ENCODE results near the gene ERLIN1.

Gene ERLIN1

DNA sequence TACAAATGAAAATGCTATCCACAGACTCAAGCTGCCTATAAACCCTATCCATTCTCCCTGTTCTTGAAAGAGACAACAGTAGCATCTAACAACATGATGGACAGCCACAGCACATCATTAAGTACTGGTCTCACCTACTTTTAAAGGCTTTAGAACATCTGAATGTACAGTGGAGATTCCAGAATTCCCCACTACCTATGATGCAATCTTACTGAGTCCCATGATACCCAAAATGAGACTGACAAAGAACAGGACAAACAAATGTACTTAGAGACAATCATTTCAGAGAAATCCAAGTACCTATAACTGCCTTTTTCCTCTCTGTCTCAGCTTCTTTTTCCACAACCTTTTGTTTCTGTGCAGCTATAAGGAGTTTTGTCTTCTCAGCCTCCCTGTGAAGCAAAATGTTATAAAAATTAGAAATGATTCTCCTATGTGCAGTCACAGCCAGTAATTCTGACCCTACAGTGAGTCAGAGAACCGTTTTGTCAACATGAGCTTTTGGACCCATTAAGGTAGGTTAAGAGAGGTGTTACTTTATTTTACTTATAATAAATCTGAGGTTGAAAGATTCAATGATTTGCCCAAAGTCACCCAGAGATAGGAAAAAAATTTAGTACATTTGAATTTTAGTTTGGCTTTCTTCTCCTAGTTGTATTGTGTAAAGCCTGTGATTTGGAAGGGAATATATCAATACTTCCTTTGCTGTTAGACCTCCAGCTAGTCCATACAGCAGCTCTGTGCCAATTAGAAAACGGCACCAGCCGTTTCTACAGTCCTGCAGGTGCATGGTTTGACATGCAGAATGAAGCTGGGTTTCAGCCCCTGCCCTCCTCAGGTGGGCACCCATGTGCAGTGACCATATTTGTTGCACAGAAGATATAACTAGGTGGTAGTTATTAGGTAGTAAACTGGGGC is 21.9 kb downstream of the ERLIN1 start:
- TF ChIP-seq, protein P1, sequence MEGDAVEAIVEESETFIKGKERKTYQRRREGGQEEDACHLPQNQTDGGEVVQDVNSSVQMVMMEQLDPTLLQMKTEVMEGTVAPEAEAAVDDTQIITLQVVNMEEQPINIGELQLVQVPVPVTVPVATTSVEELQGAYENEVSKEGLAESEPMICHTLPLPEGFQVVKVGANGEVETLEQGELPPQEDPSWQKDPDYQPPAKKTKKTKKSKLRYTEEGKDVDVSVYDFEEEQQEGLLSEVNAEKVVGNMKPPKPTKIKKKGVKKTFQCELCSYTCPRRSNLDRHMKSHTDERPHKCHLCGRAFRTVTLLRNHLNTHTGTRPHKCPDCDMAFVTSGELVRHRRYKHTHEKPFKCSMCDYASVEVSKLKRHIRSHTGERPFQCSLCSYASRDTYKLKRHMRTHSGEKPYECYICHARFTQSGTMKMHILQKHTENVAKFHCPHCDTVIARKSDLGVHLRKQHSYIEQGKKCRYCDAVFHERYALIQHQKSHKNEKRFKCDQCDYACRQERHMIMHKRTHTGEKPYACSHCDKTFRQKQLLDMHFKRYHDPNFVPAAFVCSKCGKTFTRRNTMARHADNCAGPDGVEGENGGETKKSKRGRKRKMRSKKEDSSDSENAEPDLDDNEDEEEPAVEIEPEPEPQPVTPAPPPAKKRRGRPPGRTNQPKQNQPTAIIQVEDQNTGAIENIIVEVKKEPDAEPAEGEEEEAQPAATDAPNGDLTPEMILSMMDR (IDR thresholded peaks at IDR 0.05; ENCODE audit: control insufficient read depth, extremely low read depth, insufficient read depth) = no peak
- no peak for DNase-seq (ENCODE audit: low read depth)
- no peak overlapping the region for H3K4me3 ChIP-seq (ENCODE audit: low read depth, low read length)

DNA sequence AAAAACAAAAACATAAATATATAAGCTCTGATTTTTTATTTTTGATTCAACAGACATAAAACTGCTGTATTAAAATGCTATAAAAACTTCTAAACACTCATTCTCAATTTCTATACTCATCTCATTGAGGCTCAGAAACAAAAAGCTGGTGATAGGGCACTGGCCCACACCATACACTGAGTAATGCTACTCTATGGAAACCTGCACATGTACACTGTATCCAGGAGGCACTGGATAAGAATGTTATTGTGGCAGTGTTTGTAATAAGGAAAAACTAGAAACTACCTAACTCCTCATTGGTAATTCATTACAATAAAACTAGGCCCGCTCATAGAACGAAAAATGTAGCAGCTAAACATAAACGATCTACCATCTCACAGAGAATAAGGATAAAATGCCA is 23.1 kb downstream of the ERLIN1 start:
- DNase-seq (ENCODE audit: low read depth) = no peak
- H3K4me3 ChIP-seq (ENCODE audit: low read depth, low read length) = no peak overlapping the region
- TF ChIP-seq, protein P1 (IDR thresholded peaks at IDR 0.05; ENCODE audit: control insufficient read depth, extremely low read depth, insufficient read depth) = no peak

DNA sequence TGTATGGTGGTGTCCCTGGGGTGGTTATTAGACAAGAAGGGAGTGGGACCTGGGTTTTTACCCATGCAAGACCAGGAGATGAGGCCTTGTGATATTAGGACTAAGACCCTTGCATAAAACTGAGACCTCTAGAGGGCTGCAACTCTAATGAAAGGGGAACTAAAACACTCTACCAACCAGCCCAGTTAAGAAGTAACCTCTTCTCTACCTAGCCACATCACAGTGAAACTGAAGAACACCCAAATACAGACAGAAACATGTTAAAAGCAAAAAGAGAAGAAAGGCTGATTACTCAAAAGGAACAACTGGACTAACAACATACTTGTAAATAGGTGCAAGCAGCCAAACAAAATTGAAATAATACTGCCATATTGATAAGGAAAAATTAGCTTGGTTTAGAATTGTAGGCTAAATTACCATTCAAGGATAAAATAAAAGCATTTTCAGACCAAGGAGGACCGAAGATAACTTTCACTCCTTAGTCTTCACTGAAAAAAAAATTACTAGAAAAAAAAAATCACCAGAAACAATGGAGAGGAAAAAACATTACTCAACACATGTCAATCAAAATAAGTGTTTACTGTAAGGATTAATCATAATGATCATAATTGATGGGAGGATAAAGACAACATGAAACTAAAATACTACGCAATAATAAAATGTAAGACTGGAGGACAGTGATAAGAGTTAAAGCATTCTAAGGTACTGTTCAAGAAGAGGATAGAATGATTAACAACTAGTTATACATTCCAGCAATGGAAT is 27.6 kb downstream of the ERLIN1 start:
- TF ChIP-seq, protein P1 (IDR thresholded peaks at IDR 0.05; ENCODE audit: control insufficient read depth, extremely low read depth, insufficient read depth) = no peak
- DNase-seq (ENCODE audit: low read depth) = no peak
- no peak overlapping the region for H3K4me3 ChIP-seq (ENCODE audit: low read depth, low read length)

DNA sequence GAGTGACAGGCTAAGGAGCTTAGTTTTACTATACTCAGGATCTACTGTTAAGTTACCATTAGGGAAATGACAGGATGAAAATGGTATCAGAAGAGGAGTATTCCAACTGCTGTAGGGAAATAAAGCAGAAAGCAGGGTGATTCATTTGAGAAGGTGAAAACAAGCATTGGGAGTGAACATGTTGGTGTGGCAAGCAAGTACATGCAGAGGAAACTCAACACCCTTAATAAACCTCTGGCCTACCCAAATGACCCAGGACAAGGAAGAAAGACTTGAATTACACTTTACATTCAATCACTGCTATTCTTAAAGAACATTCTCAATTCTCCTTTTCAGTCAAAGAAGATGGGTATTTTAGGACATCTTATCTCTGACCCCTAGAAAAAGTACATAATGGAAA is 28.7 kb downstream of the ERLIN1 start:
- no peak for DNase-seq (ENCODE audit: low read depth)
- H3K4me3 ChIP-seq (ENCODE audit: low read depth, low read length) = no peak overlapping the region
- TF ChIP-seq, protein P1 (IDR thresholded peaks at IDR 0.05; ENCODE audit: control insufficient read depth, extremely low read depth, insufficient read depth) = no peak

DNA sequence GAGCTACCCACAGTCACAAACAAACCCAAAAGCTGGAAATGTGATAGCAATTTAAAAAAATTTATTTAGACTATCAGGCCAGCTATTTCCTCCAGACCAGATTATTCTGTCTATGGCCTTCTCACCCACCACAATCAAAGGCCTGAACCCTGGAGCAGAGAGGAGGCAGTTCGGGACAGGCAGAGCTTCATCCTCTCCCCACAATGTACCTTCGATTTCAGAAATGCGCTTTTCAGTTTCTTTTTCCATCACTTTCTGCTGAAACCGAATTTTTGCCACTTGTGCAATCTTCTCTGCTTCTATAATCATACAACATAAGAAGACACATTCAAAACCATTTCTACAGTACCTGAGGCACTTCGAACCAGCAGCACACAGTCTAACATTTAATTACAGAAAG is 29.9 kb downstream of the ERLIN1 start:
- H3K4me3 ChIP-seq (ENCODE audit: low read depth, low read length) = no peak overlapping the region
- TF ChIP-seq, protein P1 (IDR thresholded peaks at IDR 0.05; ENCODE audit: control insufficient read depth, extremely low read depth, insufficient read depth) = no peak
- no peak for DNase-seq (ENCODE audit: low read depth)

DNA sequence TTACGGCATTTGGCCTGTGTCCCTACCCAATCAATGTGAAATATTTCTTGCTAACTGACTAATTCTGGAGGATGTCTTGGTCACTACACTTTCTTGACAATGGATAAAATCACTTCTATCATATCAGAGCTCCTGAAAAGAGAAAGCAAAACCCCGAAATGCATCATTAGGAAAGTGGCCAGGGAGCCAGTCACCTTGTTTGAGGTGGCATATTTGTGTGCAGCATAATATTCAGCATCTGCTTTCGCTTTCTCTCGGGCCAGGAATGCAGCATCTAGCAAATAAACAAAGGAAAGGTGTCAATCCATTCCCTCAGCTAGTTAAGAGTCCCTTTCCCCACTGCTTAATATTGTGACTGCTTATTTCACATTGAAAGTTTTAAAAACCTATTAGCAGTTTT is 31.2 kb downstream of the ERLIN1 start:
- DNase-seq (ENCODE audit: low read depth) = no peak
- TF ChIP-seq, protein P1 (IDR thresholded peaks at IDR 0.05; ENCODE audit: control insufficient read depth, extremely low read depth, insufficient read depth) = no peak
- no peak overlapping the region for H3K4me3 ChIP-seq (ENCODE audit: low read depth, low read length)
